Measurements from ENCODE around the gene WDR27.
"Not testable (repeated sequence)": the region's sequence is repeated elsewhere in the genome, so short reads cannot be mapped to it uniquely, and the experiment has no call there.

The WDR27 gene

GRCh38 chr6:169648092-169648491 lies 53.7 kb downstream of the WDR27 start:
- in situ Hi-C loops (cut with HindIII; ENCODE audit: low sequenced_read_pairs): no loop called here
- no peak overlapping the region for H3K4me3 ChIP-seq (ENCODE audit: low read depth, low read length)
- DNase-seq (ENCODE audit: low read depth): no peak
- TF ChIP-seq CTCF (IDR thresholded peaks at IDR 0.05; ENCODE audit: low read depth, low read length, missing control alignments): no peak

DNA sequence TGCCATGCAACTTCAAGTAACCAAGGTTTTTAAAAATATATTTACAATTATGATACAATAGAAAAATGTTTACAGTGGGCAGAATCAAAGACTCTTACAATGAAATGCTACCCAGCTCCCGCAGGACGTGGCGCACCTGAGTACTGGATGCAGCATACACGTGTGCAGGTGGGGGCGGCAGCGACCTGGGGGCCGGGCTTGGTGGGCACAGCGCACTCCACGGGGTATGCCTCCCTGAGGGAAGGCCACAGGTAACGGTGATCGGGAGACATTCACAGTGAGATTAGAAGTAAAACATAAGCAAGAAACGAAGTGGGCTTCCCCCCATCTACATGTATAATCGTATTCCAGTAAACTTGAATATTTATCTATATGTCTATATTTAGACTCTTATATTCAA lies 54.2 kb downstream of the WDR27 start:
- in situ Hi-C loops (cut with HindIII; ENCODE audit: low sequenced_read_pairs): no loop called here
- H3K4me3 ChIP-seq (ENCODE audit: low read depth, low read length): no peak overlapping the region
- TF ChIP-seq CTCF (IDR thresholded peaks at IDR 0.05; ENCODE audit: low read depth, low read length, missing control alignments): no peak
- no peak for DNase-seq (ENCODE audit: low read depth)

DNA sequence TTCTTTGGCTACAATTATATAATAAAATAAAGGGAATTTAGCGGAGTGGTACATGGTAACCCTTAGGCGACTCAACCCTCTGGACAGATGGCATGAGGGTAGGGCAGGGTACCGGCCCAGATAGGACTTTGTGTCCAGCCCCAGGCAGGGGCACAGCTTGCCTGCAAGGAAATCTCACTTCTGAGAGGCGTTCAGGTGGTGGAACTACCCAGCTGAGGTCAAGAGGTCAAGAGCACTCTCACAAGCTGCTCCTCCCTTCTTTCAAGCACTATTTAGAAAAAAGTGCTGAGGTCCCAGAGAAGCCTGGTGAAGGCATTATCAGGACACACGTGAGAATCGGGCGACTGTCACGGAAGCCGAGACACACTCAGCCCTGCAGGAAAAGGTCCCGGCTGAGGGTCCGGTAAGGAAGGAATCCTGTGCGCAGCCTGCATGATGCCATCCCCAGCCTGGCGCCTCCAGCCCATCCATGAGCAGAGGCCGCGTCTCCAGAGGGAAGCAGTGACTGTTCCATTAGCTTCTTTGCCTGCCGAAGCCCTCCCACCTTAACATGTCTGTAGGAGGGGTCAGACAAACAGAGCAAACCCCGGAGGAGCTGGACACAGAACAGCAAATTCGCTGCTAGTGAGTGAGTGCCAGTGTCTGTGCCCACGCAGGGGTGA lies 54.8 kb downstream of the WDR27 start:
- TF ChIP-seq CTCF (IDR thresholded peaks at IDR 0.05; ENCODE audit: low read depth, low read length, missing control alignments): no peak
- in situ Hi-C loops (cut with HindIII; ENCODE audit: low sequenced_read_pairs): no loop called here
- H3K4me3 ChIP-seq (ENCODE audit: low read depth, low read length): no peak overlapping the region
- DNase-seq (ENCODE audit: low read depth): no peak

DNA sequence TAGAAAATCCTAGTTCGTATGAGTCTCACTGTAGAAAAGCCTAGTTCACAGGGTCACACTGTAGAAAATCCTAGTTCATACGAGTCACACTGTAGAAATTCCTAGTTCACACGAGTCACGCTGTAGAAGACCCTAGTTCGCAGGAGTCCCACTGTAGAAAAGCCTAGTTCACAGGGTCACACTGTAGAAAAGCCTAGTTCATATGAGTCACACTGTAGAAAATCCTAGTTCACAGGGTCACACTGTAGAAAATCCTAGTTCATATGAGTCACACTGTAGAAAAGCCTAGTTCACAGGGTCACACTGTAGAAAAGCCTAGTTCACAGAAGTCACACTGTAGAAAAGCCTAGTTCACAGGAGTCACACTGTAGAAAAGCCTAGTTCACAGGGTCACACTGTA lies 56.4 kb downstream of the WDR27 start:
- H3K4me3 ChIP-seq (ENCODE audit: low read depth, low read length); DNase-seq (ENCODE audit: low read depth); in situ Hi-C loops (cut with HindIII; ENCODE audit: low sequenced_read_pairs): not testable (repeated sequence)

GRCh38 chr6:169643521-169643920 lies 58.3 kb downstream of the WDR27 start:
- in situ Hi-C loops (cut with HindIII; ENCODE audit: low sequenced_read_pairs): no loop called here
- H3K4me3 ChIP-seq (ENCODE audit: low read depth, low read length): no peak overlapping the region
- no peak for TF ChIP-seq CTCF (IDR thresholded peaks at IDR 0.05; ENCODE audit: low read depth, low read length, missing control alignments)
- DNase-seq (ENCODE audit: low read depth): no peak

DNA sequence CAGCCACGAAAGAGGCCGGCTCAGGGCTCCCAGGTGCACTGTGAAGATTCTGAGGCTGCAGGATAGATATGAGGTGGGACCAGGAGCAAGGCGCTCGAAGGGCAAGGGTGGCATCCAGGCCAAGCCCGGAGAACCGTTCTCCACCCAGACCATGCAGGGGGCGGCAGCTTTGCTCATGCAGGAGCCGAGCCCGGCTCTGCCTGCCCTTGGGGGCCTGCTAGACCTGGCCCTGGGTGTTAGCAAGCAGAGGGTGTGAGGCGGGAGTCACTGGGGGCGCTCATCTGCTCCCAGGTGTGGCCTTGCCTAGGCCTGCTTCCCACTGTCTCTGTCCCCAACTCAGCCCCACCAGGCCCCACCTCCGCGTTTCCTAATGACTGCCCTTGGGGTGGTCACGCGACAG lies 59.4 kb downstream of the WDR27 start:
- no peak for TF ChIP-seq CTCF (IDR thresholded peaks at IDR 0.05; ENCODE audit: low read depth, low read length, missing control alignments)
- DNase-seq (ENCODE audit: low read depth): no peak
- no peak overlapping the region for H3K4me3 ChIP-seq (ENCODE audit: low read depth, low read length)
- in situ Hi-C loops (cut with HindIII; ENCODE audit: low sequenced_read_pairs): no loop called here

DNA sequence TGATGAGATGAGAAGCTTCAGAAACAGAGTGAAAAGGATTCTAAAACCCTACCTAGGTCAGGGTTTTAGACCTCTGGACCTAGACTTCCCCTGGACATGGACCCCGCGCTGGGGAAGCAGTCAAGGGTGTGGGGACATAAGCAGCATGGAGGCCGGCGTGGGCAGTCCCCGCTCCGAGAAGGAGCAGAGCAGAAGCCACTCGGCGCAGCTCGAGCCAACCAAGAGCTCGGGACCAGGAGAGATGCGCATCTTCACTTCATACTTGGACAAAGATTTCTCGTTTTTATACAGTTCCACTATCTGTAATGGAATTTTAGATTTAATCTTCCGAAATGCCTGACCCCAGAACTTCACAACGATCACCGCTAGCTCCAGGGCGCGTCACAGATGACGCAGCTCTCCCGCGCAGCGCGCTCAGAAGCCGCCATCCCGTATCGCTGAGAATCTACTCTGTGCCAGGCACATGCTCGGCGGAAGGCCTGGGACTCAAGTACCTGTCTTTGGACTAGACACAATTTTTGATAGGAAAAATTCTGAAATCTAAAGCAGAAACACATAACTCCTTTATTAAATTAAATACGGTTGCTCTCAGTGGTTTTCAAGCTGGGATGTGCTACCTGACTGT lies 60.3 kb downstream of the WDR27 start:
- no peak for DNase-seq (ENCODE audit: low read depth)
- in situ Hi-C loops (cut with HindIII; ENCODE audit: low sequenced_read_pairs): no loop called here
- TF ChIP-seq CTCF (IDR thresholded peaks at IDR 0.05; ENCODE audit: low read depth, low read length, missing control alignments): no peak
- no peak overlapping the region for H3K4me3 ChIP-seq (ENCODE audit: low read depth, low read length)
